PC-3 (cell line): ENCODE results near the gene UBASH3A. TPM values are rescaled to one million over a fixed set of nuclear protein-coding genes. Genes with fewer than 3 reads are reported as not detected.

Experiments
- ATAC-seq: fragments of 200-7000 bp; cut with Tn5 transposase; 2 replicates; pipeline ENCODE4 v1.9.1; 2020; ENCODE audit warnings: mild to moderate bottlenecking, moderate library complexity
- BruUV-seq: library from RNA; stranded (reverse); fragments of 400-500 nt; replicated peaks from 2 replicates; lab custom pipeline; 2021; lab: Mats Ljungman, UMichigan
- CTCF ChIA-PET: fragments of 300-600 bp; sonication (Branson Sonifier 250); formaldehyde crosslinking; loops from one replicate; lab custom pipeline; 2022; ENCODE audit warnings: antibody characterized with exemption; lab: Charles Lee
- POLR2A ChIA-PET: fragments of 300-600 bp; sonication (Branson Sonifier 250); formaldehyde crosslinking; loops from one replicate; lab custom pipeline; 2022; ENCODE audit warnings: antibody characterized with exemption; ENCODE audit not compliant: unreplicated experiment; lab: Charles Lee
- DNase-seq: peaks from one replicate; pipeline ENCODE4 v3.0.0-alpha.2; 2015
- H2AFZ ChIP-seq: fragments of 300-600 bp; sonication (generic); 2 replicates; pipeline ENCODE4 v1.6.0; 2016; ENCODE audit warnings: antibody characterized with exemption, low read length
- H3F3A ChIP-seq: fragments of 300-600 bp; sonication (generic); one replicate; pipeline ENCODE4 v1.6.0; 2017; ENCODE audit warnings: antibody characterized with exemption, low read length, control low read depth, mild to moderate bottlenecking; ENCODE audit not compliant: unreplicated experiment
- H3K27ac ChIP-seq: fragments of 300-600 bp; sonication (generic); 2 replicates; pipeline ENCODE4 v1.5.1; 2016; ENCODE audit warnings: mild to moderate bottlenecking, low read length
- H3K27me3 ChIP-seq: fragments of 300-600 bp; sonication (generic); 2 replicates; pipeline ENCODE4 v1.6.1; 2016; ENCODE audit warnings: low read length, mixed read lengths
- H3K36me3 ChIP-seq: fragments of 300-600 bp; sonication (generic); 2 replicates; pipeline ENCODE4 v1.6.1; 2016; ENCODE audit warnings: low read depth, mixed run types, low read length, mixed read lengths
- H3K4me1 ChIP-seq: fragments of 300-600 bp; sonication (generic); 2 replicates; pipeline ENCODE4 v1.5.1; 2016; ENCODE audit warnings: low read length; ENCODE audit not compliant: insufficient read depth
- H3K4me2 ChIP-seq: fragments of 300-600 bp; sonication (generic); 2 replicates; pipeline ENCODE4 v1.6.0; 2016; ENCODE audit warnings: low read length
- H3K4me3 ChIP-seq: fragments of 300-600 bp; sonication (generic); 2 replicates; pipeline ENCODE4 v1.5.1; 2016; ENCODE audit warnings: mild to moderate bottlenecking, low read length, mixed read lengths
- H3K79me2 ChIP-seq: fragments of 300-600 bp; sonication (generic); 2 replicates; pipeline ENCODE4 v1.6.1; 2017; ENCODE audit warnings: low read length, mixed read lengths
- H3K9ac ChIP-seq: fragments of 300-600 bp; sonication (generic); 2 replicates; pipeline ENCODE4 v1.6.0; 2016; ENCODE audit warnings: mild to moderate bottlenecking, low read length
- H3K9me2 ChIP-seq: fragments of 300-600 bp; sonication (generic); replicated peaks from 2 replicates; pipeline ENCODE4 v1.6.1; 2016; ENCODE audit warnings: mixed run types, low read length, mixed read lengths
- H3K9me3 ChIP-seq: fragments of 300-600 bp; sonication (generic); 2 replicates; pipeline ENCODE4 v1.6.1; 2016; ENCODE audit warnings: low read length, mixed read lengths
- H4K20me1 ChIP-seq: fragments of 300-600 bp; sonication (generic); 2 replicates; pipeline ENCODE4 v1.6.1; 2016; ENCODE audit warnings: low read length, mixed read lengths
- CTCF ChIP-seq: fragments of 300-600 bp; sonication (generic); conservative IDR thresholded peaks from 2 replicates; pipeline ENCODE4 v1.5.1; 2017; ENCODE audit warnings: antibody characterized with exemption, low read depth, mild to moderate bottlenecking, low read length
- EZH2 ChIP-seq: fragments of 300-600 bp; sonication (generic); IDR thresholded peaks from one replicate; pipeline ENCODE4 v1.6.1; 2017; ENCODE audit warnings: antibody characterized with exemption, mild to moderate bottlenecking, low read length; ENCODE audit not compliant: unreplicated experiment
- EZH2phosphoT487 ChIP-seq: fragments of 300-600 bp; sonication (generic); IDR thresholded peaks from 2 replicates; pipeline ENCODE4 v1.6.1; 2018; ENCODE audit warnings: mild to moderate bottlenecking, antibody characterized with exemption, low read length, borderline replicate concordance
- intact Hi-C: fragments of 100-400 bp; cut with micrococcal nuclease; formaldehyde crosslinking; loops from 2 replicates; pipeline ENCODE4 v1.9.0; 2023
- total RNA-seq: library from RNA; depleted of rRNA; stranded (reverse); fragments of >200 nt; gene quantifications from 2 replicates; pipeline ENCODE4 v1.2.3, GENCODE V29; 2014

Gene UBASH3A
- total RNA-seq, 1 experiment from 2014 or later = 1.0 TPM

GRCh38 chr21:42480736-42481135, 77.0 kb downstream of the UBASH3A start:
- no TSS peak for BruUV-seq
- Histone ChIP-seq H2AFZ (no peak overlapping the region), H3K4me3 (no peak overlapping the region), H3K9me2 (no peaks in the 10 kb centered on the region), H3K9me3 (no peaks in the 10 kb centered on the region), H3K9ac (no peak overlapping the region), H3K4me1 (no peaks in the 10 kb centered on the region), H3K4me2 (no peak overlapping the region), H3F3A (no peaks in the 10 kb centered on the region), H3K27ac (no peak overlapping the region), H3K79me2 (no peaks in the 10 kb centered on the region), H4K20me1 (no peaks in the 10 kb centered on the region), H3K27me3 (no peaks in the 10 kb centered on the region), H3K36me3 (no peaks in the 10 kb centered on the region)
- TF ChIP-seq EZH2phosphoT487 (no peak), EZH2 (no peak), CTCF (no peak)
- intact Hi-C loops = no loop called here
- ATAC-seq = no peak
- DNase-seq = no peak
- CTCF ChIA-PET = no interaction called here
- POLR2A ChIA-PET = no interaction called here

DNA sequence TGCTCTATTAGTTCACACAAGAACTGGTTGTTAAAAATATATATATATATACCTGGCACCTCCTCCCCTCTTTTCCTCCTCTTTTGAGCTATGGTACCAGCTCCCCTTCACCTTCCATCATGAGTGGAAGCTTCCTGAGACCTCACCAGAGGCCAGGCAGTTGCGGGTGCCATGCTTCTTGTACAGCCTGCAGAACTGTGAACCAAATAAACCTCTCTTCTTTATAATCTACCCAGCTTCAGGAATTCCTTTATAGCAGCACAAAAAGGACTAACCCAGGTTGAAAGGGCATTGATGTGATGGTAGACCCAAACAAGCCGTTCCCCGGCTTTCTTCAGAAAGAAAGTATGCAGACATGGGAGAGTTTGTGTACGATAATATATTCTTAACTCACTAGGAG, 77.5 kb downstream of the UBASH3A start:
- Histone ChIP-seq H3K4me2 (no peak overlapping the region), H3K9ac (no peak overlapping the region), H2AFZ (no peak overlapping the region), H3K36me3 (no peaks in the 10 kb centered on the region), H3F3A (no peaks in the 10 kb centered on the region), H4K20me1 (no peaks in the 10 kb centered on the region), H3K4me1 (no peaks in the 10 kb centered on the region), H3K9me3 (no peaks in the 10 kb centered on the region), H3K4me3 (no peak overlapping the region), H3K79me2 (no peaks in the 10 kb centered on the region), H3K27ac (no peak overlapping the region), H3K9me2 (no peaks in the 10 kb centered on the region), H3K27me3 (no peaks in the 10 kb centered on the region)
- BruUV-seq = no TSS peak
- DNase-seq (no peak), ATAC-seq (no peak)
- TF ChIP-seq EZH2phosphoT487 (no peak), EZH2 (no peak), CTCF (no peak)
- intact Hi-C loops = no loop called here
- CTCF ChIA-PET = no interaction called here
- POLR2A ChIA-PET = no interaction called here

- Histone ChIP-seq H3K27ac (no peak overlapping the region), H2AFZ (no peak overlapping the region), H4K20me1 (no peaks in the 10 kb centered on the region), H3K79me2 (no peaks in the 10 kb centered on the region), H3K36me3 (no peaks in the 10 kb centered on the region), H3F3A (no peaks in the 10 kb centered on the region), H3K4me3 (no peak overlapping the region), H3K9me3 (no peaks in the 10 kb centered on the region), H3K27me3 (no peaks in the 10 kb centered on the region), H3K9ac (no peak overlapping the region), H3K4me1 (no peaks in the 10 kb centered on the region), H3K9me2 (no peaks in the 10 kb centered on the region), H3K4me2 (no peak overlapping the region)
- TF ChIP-seq EZH2 (no peak), EZH2phosphoT487 (no peak), CTCF (no peak)
- POLR2A ChIA-PET = no interaction called here
- ATAC-seq = no peak
- intact Hi-C loops = no loop called here
- CTCF ChIA-PET = no interaction called here
- no peak for DNase-seq
- no TSS peak for BruUV-seq
Observed at GRCh38 chr21:42484966-42485365, 81.3 kb downstream of the UBASH3A start.
